Gastroesophageal sphincter (tissue), 4 donors: ENCODE results near the gene TNS1. TPM values are rescaled to one million over a fixed set of nuclear protein-coding genes. Genes with fewer than 3 reads are reported as not detected.

Experiments
- ATAC-seq: fragments of 150-250 bp; one replicate; pipeline ENCODE4 v1.9.1; 2016; ENCODE audit warnings: mild to moderate bottlenecking, moderate library complexity
- H3K27ac ChIP-seq, 4 donors: fragments of 200-600 bp; sonication (generic) in 3 of 4; 1 replicate in 3 of 4; 2 replicates in 1 of 4; pipeline ENCODE4 v1.5.1; 2016 to 2019
- H3K27me3 ChIP-seq: fragments of 200-600 bp; sonication (generic); one replicate; pipeline ENCODE4 v1.5.1; 2019
- H3K36me3 ChIP-seq, 2 donors: fragments of 200-600 bp; sonication (generic); one replicate each; pipeline ENCODE4 v1.5.1; 2019; ENCODE audit warnings: control low read depth in 1 of 2
- H3K4me1 ChIP-seq, 3 donors: fragments of 200-600 bp; sonication (generic); 1 replicate in 2 of 3; 2 replicates in 1 of 3; pipeline ENCODE4 v1.5.1; 2016 to 2019; ENCODE audit warnings: control low read depth in 2 of 3
- H3K4me3 ChIP-seq, 2 donors: fragments of 200-600 bp; sonication (generic); one replicate each; pipeline ENCODE4 v1.5.1; 2019; ENCODE audit warnings: mild to moderate bottlenecking in 1 of 2, moderate library complexity in 1 of 2
- H3K9me3 ChIP-seq, 3 donors: fragments of 200-600 bp; sonication (generic); one replicate each; pipeline ENCODE4 v1.5.1; 2017 to 2019; ENCODE audit warnings: control low read depth in 2 of 3
- CTCF ChIP-seq, 4 experiments: fragments of 200-600 bp in 2 of 4; fragments of 450-650 bp in 2 of 4; sonication (generic) in 1 of 4; IDR thresholded peaks; one replicate each; pipeline ENCODE4 v1.5.1; 2017 to 2019; ENCODE audit warnings: antibody characterized with exemption in 4 of 4, mild to moderate bottlenecking in 2 of 4, moderate library complexity in 2 of 4
- EP300 ChIP-seq: sonication (generic); formaldehyde crosslinking; IDR thresholded peaks from one replicate; pipeline ENCODE4 v1.6.1; 2017; ENCODE audit warnings: antibody characterized with exemption, mild to moderate bottlenecking
- POLR2A ChIP-seq, 2 donors: fragments of 450-650 bp; IDR thresholded peaks; one replicate each; pipeline ENCODE4 v1.6.1; 2017; ENCODE audit warnings: antibody characterized with exemption in 2 of 2, mild to moderate bottlenecking in 2 of 2, moderate library complexity in 1 of 2
- POLR2AphosphoS5 ChIP-seq: sonication (generic); formaldehyde crosslinking; IDR thresholded peaks from one replicate; pipeline ENCODE4 v1.6.1; 2017; ENCODE audit warnings: antibody characterized with exemption
- WGBS, 2 donors: methylation state at CpG; one replicate each; pipeline ENCODE4 v1.1.5; 2018; ENCODE audit warnings: low coverage in 1 of 2; 5-methylcytosine and 5-hydroxymethylcytosine counted together
- total RNA-seq, 4 donors: library from RNA; depleted of rRNA; stranded (reverse); fragments of >200 nt; gene quantifications; one replicate each; pipeline ENCODE4 v1.1.0, GENCODE V29; 2016

The TNS1 gene
- total RNA-seq, 4 donors from 2014 or later, result 825 to 2,193 (median 1,462) TPM

DNA sequence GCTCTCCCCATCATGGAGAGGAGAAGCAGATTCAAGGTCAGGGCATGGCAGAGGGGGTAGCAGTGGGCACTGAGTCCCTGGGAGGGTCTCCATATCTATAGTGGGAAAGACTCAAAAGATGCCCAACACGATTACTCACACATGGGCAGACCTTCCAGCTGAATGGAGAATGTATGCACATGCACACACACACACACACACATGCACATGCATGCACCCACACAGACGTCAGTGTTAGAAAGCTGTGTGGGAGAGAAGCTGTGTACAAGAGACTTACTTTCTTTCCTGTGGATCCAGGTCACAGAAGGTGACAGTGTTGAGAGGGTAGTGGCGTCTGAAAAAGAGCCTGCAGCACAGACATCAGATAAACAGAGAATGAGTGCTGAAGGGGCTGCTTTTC, 194.5 kb downstream of the TNS1 start:
- Histone ChIP-seq H3K4me3 (no peak overlapping the region), H3K27me3 (no peaks in the 10 kb centered on the region), H3K36me3 (peaks cover 7 to 92% of the 10 kb centered on the region in 2 donors), H3K27ac (peak overlapping the region in 3 of 4 donors; percentile 79 to 82 (median 81)), H3K4me1 (peaks cover 13 to 96% (median 39%) of the 10 kb centered on the region in 3 donors), H3K9me3 (no peaks in the 10 kb centered on the region)
- TF ChIP-seq POLR2AphosphoS5, result no peak
- no peak for TF ChIP-seq EP300
- no peak for TF ChIP-seq POLR2A (IDR thresholded peaks at IDR 0.05)
- 17% methylated on average over 2 of the region's 3 CpGs; no CpG with 5 or more reads in 1 of the 2 donors for WGBS, 2 donors
- ATAC-seq, result no peak

GRCh38 chr2:217807753-217808152, 195.0 kb downstream of the TNS1 start:
- no peak overlapping the region for H3K4me3 ChIP-seq
- 69% methylated on average over 3 of the region's 5 CpGs; no CpG with 5 or more reads in 1 of the 2 donors for WGBS, 2 donors
- H3K27ac ChIP-seq, result peak overlapping the region in 3 of 4 donors; percentile 79 to 82 (median 81)
- no peak for ATAC-seq
- H3K36me3 ChIP-seq, result peaks cover 7 to 92% of the 10 kb centered on the region in 2 donors
- no peak for TF ChIP-seq POLR2AphosphoS5
- TF ChIP-seq POLR2A (IDR thresholded peaks at IDR 0.05), result no peak
- TF ChIP-seq CTCF (IDR thresholded peaks at IDR 0.05), result no peak
- TF ChIP-seq EP300, result no peak
- H3K27me3 ChIP-seq, result no peaks in the 10 kb centered on the region
- H3K9me3 ChIP-seq, result no peaks in the 10 kb centered on the region
- H3K4me1 ChIP-seq, result peaks cover 13 to 96% (median 39%) of the 10 kb centered on the region in 3 donors

DNA sequence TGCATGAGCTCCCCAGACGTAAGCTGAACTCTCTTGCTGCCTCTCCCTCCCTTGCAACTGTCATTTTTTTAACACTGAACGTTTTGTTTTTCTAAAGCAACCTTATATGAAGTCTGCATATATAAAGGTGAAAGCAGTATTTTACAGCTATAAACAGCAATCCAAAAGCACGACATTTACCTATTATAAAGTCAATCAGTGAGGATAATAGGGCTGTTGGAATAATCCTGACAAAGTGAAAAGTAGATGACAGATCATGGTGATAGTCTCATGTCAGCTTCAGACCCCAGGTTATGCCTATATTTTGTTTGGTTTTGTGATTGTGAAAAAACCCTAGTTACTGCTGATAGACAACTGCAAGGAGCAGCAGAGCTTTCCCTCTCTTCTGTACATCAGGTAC, 195.8 kb downstream of the TNS1 start:
- no peaks in the 10 kb centered on the region for H3K27me3 ChIP-seq
- H3K27ac ChIP-seq, result peak overlapping the region in 3 of 4 donors; percentile 79 to 82 (median 81)
- no peak for TF ChIP-seq EP300
- TF ChIP-seq POLR2AphosphoS5, result no peak
- TF ChIP-seq POLR2A (IDR thresholded peaks at IDR 0.05), result no peak
- no peak for TF ChIP-seq CTCF (IDR thresholded peaks at IDR 0.05)
- WGBS, 2 donors, result 37 to 38% methylated on average over 3 of the region's 3 CpGs
- no peak overlapping the region for H3K4me3 ChIP-seq
- H3K9me3 ChIP-seq, result no peaks in the 10 kb centered on the region
- peaks cover 13 to 96% (median 39%) of the 10 kb centered on the region in 3 donors for H3K4me1 ChIP-seq
- no peak for ATAC-seq
- peaks cover 7 to 92% of the 10 kb centered on the region in 2 donors for H3K36me3 ChIP-seq

DNA sequence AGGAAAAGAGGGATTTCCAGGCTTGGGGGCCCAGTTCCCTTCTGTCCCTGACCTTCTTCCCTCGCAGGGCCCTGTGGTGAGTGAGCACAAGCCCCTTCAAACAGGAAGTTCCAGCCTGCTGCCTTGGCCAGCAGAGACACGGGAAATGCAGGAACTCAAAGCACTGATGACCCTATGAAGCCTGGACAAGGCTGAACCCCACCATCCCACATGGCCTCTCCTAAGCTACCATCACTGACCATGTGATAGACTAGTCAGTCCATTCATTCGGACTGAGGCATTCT, 196.4 kb downstream of the TNS1 start:
- WGBS, 2 donors, result 27 to 56% methylated on average over 1 to 2 of the region's 3 CpGs
- peaks cover 7 to 92% of the 10 kb centered on the region in 2 donors for H3K36me3 ChIP-seq
- peaks cover 13 to 96% (median 39%) of the 10 kb centered on the region in 3 donors for H3K4me1 ChIP-seq
- TF ChIP-seq POLR2AphosphoS5 (no peak), POLR2A (IDR thresholded peaks at IDR 0.05) (no peak), EP300 (no peak), CTCF (IDR thresholded peaks at IDR 0.05) (no peak)
- ATAC-seq, result no peak
- H3K4me3 ChIP-seq, result no peak overlapping the region
- H3K27ac ChIP-seq, result peak overlapping the region; percentile 45 to 82 (median 80)
- no peaks in the 10 kb centered on the region for H3K27me3 ChIP-seq
- H3K9me3 ChIP-seq, result no peaks in the 10 kb centered on the region

DNA sequence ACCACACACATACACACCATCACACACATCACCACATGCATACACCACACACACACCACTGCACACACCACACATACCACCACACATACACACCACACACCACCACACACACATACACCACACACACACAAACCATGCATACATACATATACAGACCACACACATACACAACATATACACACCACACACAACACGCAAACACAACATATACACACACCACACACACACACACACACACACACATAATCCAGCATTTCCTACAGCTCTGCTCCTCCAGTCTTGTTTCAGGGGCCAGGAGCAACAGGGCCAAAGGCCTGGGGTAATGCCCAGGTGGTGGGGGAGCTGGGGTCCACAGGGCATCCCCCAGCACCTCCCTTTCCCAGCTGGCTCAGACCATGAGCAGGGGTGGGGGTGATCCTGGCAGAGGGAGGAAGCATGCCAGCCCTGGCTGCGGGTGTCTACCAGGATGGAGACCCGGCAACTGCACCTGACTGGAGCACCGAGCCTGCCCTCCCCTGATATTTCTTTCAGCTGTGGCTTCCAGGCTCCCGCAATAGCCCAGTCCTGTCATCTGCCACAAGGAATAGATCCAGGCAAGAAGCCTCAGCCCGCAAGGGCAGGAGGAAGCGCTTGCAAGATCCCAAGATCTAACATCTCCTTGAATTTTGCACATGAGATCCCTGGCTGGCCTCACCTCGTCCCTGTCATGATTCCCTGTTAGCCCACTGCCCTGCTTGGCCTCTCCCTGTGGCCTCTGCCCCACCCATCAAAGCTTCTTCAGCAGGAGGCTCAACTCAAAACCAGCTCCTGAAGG, 196.9 kb downstream of the TNS1 start:
- Histone ChIP-seq H3K4me1 (peaks cover 13 to 96% (median 39%) of the 10 kb centered on the region in 3 donors), H3K4me3 (no peak overlapping the region), H3K27ac (peak overlapping the region; percentile 45 to 82 (median 80)), H3K9me3 (no peaks in the 10 kb centered on the region), H3K27me3 (no peaks in the 10 kb centered on the region), H3K36me3 (peaks cover 7 to 92% of the 10 kb centered on the region in 2 donors)
- 80 to 100% methylated on average over 1 of the region's 8 CpGs for WGBS, 2 donors
- TF ChIP-seq CTCF (IDR thresholded peaks at IDR 0.05) (no peak), POLR2AphosphoS5 (no peak), EP300 (no peak), POLR2A (IDR thresholded peaks at IDR 0.05) (no peak)
- no peak for ATAC-seq
